ENCODE data around the gene STAG3. TPM values are rescaled to one million over a fixed set of nuclear protein-coding genes. Genes with fewer than 3 reads are reported as not detected.
"Not testable (repeated sequence)": the region's sequence is repeated elsewhere in the genome, so short reads cannot be mapped to it uniquely, and the experiment has no call there.

Gene STAG3
- total RNA-seq, 4 donors from 2014 or later: 0.49 to 2.5 TPM; not detected in 2

- peak; percentile 64 to 85 (median 73) for TF ChIP-seq CTCF (IDR thresholded peaks at IDR 0.05)
- TF ChIP-seq POLR2A (IDR thresholded peaks at IDR 0.05): no peak
- H3K27me3 ChIP-seq: no peaks in the 10 kb centered on the region
- H3K9me3 ChIP-seq: no peaks in the 10 kb centered on the region
- H3K27ac ChIP-seq: no peak overlapping the region
- intact Hi-C loops (cut with DNase I; ENCODE audit: low total_unique reads): no loop called here
- no peaks in the 10 kb centered on the region for H3K36me3 ChIP-seq
- peak; percentile 53 to 58 for DNase-seq
- no peak overlapping the region for H3K4me3 ChIP-seq
- H3K4me1 ChIP-seq: peaks cover 0 to 3% of the 10 kb centered on the region in 2 donors
These were observed 45.0 kb upstream of the STAG3 start for GRCh38 chr7:100132697-100133151.

DNA sequence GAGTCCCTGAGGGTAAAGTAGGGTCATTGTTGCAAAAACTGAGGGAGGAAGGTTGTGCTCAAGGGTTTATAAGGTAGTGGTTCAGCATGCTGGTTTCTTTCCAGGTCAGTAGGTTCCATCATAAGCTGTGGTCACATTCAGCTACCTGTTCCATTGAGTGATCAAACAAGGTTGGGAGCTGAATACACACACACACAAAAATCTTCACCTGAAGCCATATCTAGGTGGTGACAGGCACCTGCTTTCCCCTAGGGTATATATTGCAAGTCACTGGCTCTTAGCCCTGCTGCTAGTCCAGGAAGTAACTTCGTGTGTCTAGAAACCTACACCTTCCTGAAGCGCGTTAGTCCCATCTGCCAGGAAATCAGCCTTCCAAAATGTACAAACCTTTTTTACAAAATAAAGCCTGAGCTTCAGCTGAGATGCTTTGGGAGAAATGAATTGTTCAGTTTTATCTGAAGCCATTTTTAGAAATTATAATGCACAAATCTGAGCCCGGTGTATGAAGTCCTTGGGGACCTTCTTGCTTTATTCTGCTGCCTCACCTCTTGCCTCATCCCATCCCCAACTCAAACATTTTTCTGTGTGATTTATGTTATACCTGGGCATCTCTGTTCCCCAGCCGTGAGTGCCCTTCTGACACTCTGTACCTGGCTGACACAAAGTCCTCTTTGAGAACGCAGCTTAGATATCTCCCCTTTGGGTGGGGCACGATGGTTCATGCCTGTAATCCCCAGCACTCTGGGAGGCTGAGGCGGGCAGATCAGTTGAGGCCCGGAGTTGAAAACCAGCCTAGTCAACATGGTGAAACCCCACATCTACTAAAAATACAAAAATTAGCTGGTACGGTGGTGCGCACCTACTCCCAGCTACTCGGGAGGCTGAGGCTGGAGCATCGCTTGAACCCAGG, 39.6 kb upstream of the STAG3 start:
- no peak for TF ChIP-seq CTCF (IDR thresholded peaks at IDR 0.05)
- no peak for TF ChIP-seq POLR2A (IDR thresholded peaks at IDR 0.05)
- Histone ChIP-seq H3K4me3 (no peak overlapping the region), H3K36me3 (no peaks in the 10 kb centered on the region), H3K9me3 (no peaks in the 10 kb centered on the region), H3K4me1 (no peaks in the 10 kb centered on the region), H3K27me3 (no peaks in the 10 kb centered on the region), H3K27ac (no peak overlapping the region)
- no peak for DNase-seq
- intact Hi-C loops (cut with DNase I; ENCODE audit: low total_unique reads): no loop called here

DNA sequence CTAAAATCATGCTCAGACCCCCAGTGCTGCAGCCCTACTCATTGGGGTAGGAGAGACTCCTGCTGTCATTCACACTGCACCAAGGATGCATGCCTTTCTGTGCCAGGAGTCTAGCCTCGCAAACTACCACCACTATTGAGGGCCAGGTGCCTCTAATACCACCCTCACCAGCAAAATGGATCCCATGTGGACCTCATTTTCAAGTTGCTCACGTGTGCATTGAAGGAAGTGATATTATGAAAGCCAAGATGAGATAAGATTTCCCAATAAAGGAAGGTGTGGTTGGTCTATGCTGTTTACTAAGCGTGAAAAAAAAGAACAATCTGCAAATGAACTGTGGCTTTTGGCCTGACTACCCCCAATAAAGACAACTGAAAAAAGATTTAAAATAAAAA, 36.2 kb upstream of the STAG3 start:
- H3K36me3 ChIP-seq: no peaks in the 10 kb centered on the region
- DNase-seq: no peak
- no peaks in the 10 kb centered on the region for H3K27me3 ChIP-seq
- H3K4me3 ChIP-seq: no peak overlapping the region
- H3K9me3 ChIP-seq: no peaks in the 10 kb centered on the region
- intact Hi-C loops (cut with DNase I; ENCODE audit: low total_unique reads): no loop called here
- no peak for TF ChIP-seq CTCF (IDR thresholded peaks at IDR 0.05)
- no peak for TF ChIP-seq POLR2A (IDR thresholded peaks at IDR 0.05)
- H3K27ac ChIP-seq: no peak overlapping the region
- no peaks in the 10 kb centered on the region for H3K4me1 ChIP-seq

GRCh38 chr7:100142461-100142860, 35.3 kb upstream of the STAG3 start:
- TF ChIP-seq CTCF (IDR thresholded peaks at IDR 0.05): no peak
- no peak for TF ChIP-seq POLR2A (IDR thresholded peaks at IDR 0.05)
- intact Hi-C loops (cut with DNase I; ENCODE audit: low total_unique reads): no loop called here
- H3K36me3 ChIP-seq: no peaks in the 10 kb centered on the region
- no peaks in the 10 kb centered on the region for H3K9me3 ChIP-seq
- H3K27ac ChIP-seq: no peak overlapping the region
- H3K4me1 ChIP-seq: no peaks in the 10 kb centered on the region
- DNase-seq: no peak
- no peak overlapping the region for H3K4me3 ChIP-seq
- H3K27me3 ChIP-seq: no peaks in the 10 kb centered on the region

DNA sequence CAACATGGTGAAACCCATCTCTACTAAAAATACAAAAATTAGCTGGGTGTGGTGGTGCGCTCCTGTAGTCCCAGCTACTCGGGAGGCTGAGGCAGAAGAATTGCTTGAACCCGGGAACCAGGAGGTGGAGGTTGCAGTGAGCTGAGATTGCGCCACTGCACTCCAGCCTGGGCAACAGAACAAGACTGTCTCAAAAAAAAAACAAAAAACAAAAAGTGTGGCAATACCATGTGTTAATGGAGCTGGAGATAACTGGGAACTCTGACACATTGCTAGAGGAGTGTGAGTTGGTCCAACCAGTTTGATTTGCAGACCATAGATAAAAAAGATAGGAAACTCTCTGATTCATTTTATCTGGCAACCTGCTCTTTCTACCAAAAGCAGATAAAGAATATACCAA, 31.4 kb upstream of the STAG3 start:
- intact Hi-C loops (cut with DNase I; ENCODE audit: low total_unique reads); H3K27ac ChIP-seq; H3K27me3 ChIP-seq; H3K36me3 ChIP-seq; DNase-seq; H3K4me3 ChIP-seq; H3K9me3 ChIP-seq: not testable (repeated sequence)
- peaks cover 0 to 11% of the 10 kb centered on the region in 2 donors for H3K4me1 ChIP-seq
